Transverse colon (tissue), 3 donors: ENCODE data around the gene NFAM1.

Experiments
- CTCF ChIP-seq, 5 experiments: fragments of 200-600 bp in 3 of 5; fragments of 450-650 bp in 2 of 5; sonication (generic) in 3 of 5; IDR thresholded peaks; 1 replicate in 2 of 5; 2 replicates in 3 of 5; pipeline ENCODE4 v1.5.1; 2016 to 2017; ENCODE audit warnings: antibody characterized with exemption in 5 of 5, inconsistent platforms in 3 of 5, mild to moderate bottlenecking in 2 of 5, moderate library complexity in 1 of 5
- EP300 ChIP-seq: sonication (generic); formaldehyde crosslinking; IDR thresholded peaks from one replicate; pipeline ENCODE4 v1.6.1; 2017; ENCODE audit warnings: antibody characterized with exemption, low read depth
- POLR2A ChIP-seq: fragments of 450-650 bp; IDR thresholded peaks from one replicate; pipeline ENCODE4 v1.6.1; 2016; ENCODE audit warnings: antibody characterized with exemption, mild to moderate bottlenecking, moderate library complexity

GRCh38 chr22:42418811-42419242 lies 13.4 kb downstream of the NFAM1 start:
- TF ChIP-seq CTCF (IDR thresholded peaks at IDR 0.05) (no peak), EP300 (no peak), POLR2A (no peak)
